ENCODE measurements around the gene IGF2BP3. TPM values are rescaled to one million over a fixed set of nuclear protein-coding genes. Genes with fewer than 3 reads are reported as not detected.
A peak's percentile ranks its signal among the peaks of the same experiment; 100 is the strongest.

Gene IGF2BP3
- total and polyA plus RNA-seq, 3 donors from 2014 or later, result 17.8 to 36.0 (median 20.1) TPM

DNA sequence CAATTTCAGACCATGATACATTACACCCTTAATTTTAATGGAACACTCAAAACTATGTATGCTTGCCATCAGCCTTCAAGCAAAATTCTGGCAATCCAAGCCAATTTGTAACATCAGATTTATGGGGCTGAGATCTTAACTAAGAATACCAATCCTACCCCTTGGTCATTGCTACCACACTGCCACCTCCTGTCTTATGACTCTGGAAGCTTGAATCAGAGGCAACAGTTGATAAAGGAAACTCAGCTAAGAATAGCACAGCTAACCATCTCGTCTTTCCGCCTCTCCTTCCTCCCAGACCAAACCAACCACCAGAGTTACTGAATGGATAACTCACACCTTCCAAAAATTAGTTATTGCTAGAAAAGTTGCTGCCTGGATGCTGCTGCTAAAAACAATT lies 7.4 kb downstream of the IGF2BP3 start:
- Histone ChIP-seq H3K4me1 (no peaks in the 10 kb centered on the region), H3K27me3 (no peaks in the 10 kb centered on the region), H3K4me3 (no peak overlapping the region), H3K27ac (no peak overlapping the region), H3K36me3 (ENCODE audit: low read depth, missing control alignments) (no peaks in the 10 kb centered on the region), H3K9me3 (no peaks in the 10 kb centered on the region)
- peak; percentile 36 for DNase-seq
- TF ChIP-seq POLR2A (IDR thresholded peaks at IDR 0.05), result no peak
- TF ChIP-seq, protein P1, sequence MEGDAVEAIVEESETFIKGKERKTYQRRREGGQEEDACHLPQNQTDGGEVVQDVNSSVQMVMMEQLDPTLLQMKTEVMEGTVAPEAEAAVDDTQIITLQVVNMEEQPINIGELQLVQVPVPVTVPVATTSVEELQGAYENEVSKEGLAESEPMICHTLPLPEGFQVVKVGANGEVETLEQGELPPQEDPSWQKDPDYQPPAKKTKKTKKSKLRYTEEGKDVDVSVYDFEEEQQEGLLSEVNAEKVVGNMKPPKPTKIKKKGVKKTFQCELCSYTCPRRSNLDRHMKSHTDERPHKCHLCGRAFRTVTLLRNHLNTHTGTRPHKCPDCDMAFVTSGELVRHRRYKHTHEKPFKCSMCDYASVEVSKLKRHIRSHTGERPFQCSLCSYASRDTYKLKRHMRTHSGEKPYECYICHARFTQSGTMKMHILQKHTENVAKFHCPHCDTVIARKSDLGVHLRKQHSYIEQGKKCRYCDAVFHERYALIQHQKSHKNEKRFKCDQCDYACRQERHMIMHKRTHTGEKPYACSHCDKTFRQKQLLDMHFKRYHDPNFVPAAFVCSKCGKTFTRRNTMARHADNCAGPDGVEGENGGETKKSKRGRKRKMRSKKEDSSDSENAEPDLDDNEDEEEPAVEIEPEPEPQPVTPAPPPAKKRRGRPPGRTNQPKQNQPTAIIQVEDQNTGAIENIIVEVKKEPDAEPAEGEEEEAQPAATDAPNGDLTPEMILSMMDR (IDR thresholded peaks at IDR 0.05), result peak in 1 of 3 experiments; percentile 12
- 26 to 56% methylated on average over 2 of the region's 2 CpGs for WGBS, 2 donors
- intact Hi-C loops (cut with DNase I; ENCODE audit: low total_unique reads), result no loop called here

DNA sequence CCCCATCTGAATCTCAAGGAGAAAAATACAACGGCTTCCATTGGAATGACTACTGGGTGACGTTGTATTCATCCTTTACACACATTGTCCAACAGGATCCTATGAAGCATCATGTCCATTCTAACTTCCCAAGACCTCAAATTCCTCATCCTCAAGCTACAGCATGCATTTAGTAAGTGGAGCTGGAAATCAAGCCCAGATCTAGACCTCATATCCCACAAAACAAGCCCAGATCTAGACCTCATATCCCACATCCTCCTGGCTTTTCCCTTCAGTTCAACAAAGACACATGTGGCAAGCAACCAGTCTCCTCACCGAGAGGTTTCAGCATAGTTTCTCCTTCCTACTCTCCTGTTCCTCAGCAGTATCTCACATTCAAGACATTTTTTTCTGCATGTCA lies 12.2 kb downstream of the IGF2BP3 start:
- Histone ChIP-seq H3K4me1 (no peaks in the 10 kb centered on the region), H3K36me3 (ENCODE audit: low read depth, missing control alignments) (no peaks in the 10 kb centered on the region), H3K4me3 (no peak overlapping the region), H3K9me3 (no peaks in the 10 kb centered on the region), H3K27ac (no peak overlapping the region), H3K27me3 (no peaks in the 10 kb centered on the region)
- no peak for TF ChIP-seq POLR2A (IDR thresholded peaks at IDR 0.05)
- TF ChIP-seq, protein P1 (IDR thresholded peaks at IDR 0.05), result no peak
- intact Hi-C loops (cut with DNase I; ENCODE audit: low total_unique reads), result no loop called here
- DNase-seq, result no peak
- 81 to 93% methylated on average over 3 of the region's 3 CpGs for WGBS, 2 donors

DNA sequence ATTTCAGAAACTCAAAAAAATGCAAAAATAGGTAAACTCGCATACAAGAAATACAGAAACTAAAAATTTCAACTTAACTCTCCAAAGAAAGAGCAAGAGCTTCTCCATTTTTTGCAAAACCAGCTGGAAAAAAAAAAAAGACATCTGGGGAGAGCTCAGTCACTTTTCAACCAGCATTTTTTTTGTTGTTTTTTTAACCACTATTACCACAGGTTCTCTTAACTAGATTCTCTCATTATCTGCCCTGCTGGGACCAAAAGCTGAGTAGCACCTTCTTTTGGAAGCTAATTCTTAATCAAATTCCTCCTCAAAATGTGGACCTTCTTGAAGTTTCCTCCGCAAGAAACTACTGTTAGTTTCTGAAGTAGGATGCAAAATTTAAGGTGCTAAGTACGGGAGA lies 14.2 kb downstream of the IGF2BP3 start:
- Histone ChIP-seq H3K4me3 (no peak overlapping the region), H3K36me3 (ENCODE audit: low read depth, missing control alignments) (no peaks in the 10 kb centered on the region), H3K9me3 (no peaks in the 10 kb centered on the region), H3K4me1 (no peaks in the 10 kb centered on the region), H3K27ac (no peak overlapping the region), H3K27me3 (no peaks in the 10 kb centered on the region)
- intact Hi-C loops (cut with DNase I; ENCODE audit: low total_unique reads), result no loop called here
- WGBS, 2 donors, result 89 to 91% methylated on average over 3 of the region's 3 CpGs
- no peak for DNase-seq
- TF ChIP-seq, protein P1 (IDR thresholded peaks at IDR 0.05), result no peak
- no peak for TF ChIP-seq POLR2A (IDR thresholded peaks at IDR 0.05)

DNA sequence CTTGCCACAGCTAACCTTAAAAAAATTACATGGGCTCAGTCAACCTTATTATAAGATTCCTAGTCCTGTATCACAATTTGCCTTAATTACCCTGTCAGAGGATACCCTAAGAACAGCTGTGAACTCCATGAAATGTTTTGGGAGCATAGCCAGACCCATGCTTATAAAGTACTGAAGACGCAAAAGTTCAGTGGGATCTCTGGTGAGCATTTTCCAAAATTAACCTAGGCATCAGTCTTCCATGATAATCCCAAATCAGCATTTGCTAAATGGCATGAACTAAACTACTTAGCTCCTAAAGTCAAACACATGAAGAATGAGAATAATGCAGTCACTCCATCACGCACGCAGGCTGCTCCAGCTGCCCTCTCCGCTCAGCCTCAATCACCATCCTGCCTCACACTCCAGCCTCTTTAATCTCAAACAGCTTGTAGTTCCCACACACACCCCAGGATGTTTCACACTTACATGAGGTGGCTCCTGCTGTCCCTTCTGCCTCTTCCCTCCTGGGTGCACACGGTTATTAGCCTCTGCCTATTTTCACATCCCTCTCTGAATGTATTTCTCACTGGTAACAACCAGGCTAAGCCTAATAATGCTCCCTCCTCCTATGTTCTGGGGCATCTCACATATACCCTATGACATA lies 15.3 kb downstream of the IGF2BP3 start:
- no peak for TF ChIP-seq POLR2A (IDR thresholded peaks at IDR 0.05)
- TF ChIP-seq, protein P1 (IDR thresholded peaks at IDR 0.05), result no peak
- DNase-seq, result no peak
- no peaks in the 10 kb centered on the region for H3K27me3 ChIP-seq

DNA sequence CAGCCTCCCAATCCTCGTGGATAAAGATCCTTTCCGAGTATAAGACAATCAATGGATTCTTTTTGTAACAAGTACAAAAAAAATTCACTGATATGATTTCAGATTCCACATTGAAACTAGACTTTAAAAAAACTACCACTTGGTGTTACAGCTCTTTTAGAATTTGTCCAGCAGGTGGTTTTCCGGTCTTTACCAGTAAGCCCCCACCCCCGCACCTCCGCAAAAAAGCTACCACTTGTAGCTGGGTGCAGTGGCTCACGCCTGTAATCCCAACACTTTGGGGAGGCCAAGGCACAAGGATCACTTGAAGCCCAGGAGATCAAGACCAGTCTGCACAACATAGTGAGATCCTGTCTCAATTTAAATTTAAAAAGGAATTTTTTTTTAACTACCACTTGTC lies 19.8 kb downstream of the IGF2BP3 start:
- TF ChIP-seq, protein P1 (IDR thresholded peaks at IDR 0.05), result no peak
- no peak for TF ChIP-seq POLR2A (IDR thresholded peaks at IDR 0.05)
- intact Hi-C loops (cut with DNase I; ENCODE audit: low total_unique reads), result no loop called here
- no peak for DNase-seq
- H3K27ac ChIP-seq, result no peak overlapping the region
- no peaks in the 10 kb centered on the region for H3K4me1 ChIP-seq
- 79 to 84% methylated on average over 6 of the region's 6 CpGs for WGBS, 2 donors
- H3K9me3 ChIP-seq, result no peaks in the 10 kb centered on the region
- no peaks in the 10 kb centered on the region for H3K27me3 ChIP-seq
- no peaks in the 10 kb centered on the region for H3K36me3 ChIP-seq (ENCODE audit: low read depth, missing control alignments)
- H3K4me3 ChIP-seq, result no peak overlapping the region

More for the DNA sequence above, 15.3 kb downstream of the IGF2BP3 start:
- intact Hi-C loops (cut with DNase I; ENCODE audit: low total_unique reads), result no loop called here
- Histone ChIP-seq H3K9me3 (no peaks in the 10 kb centered on the region), H3K36me3 (ENCODE audit: low read depth, missing control alignments) (no peaks in the 10 kb centered on the region), H3K27ac (no peak overlapping the region), H3K4me3 (no peak overlapping the region), H3K4me1 (no peaks in the 10 kb centered on the region)
- 71 to 81% methylated on average over 5 of the region's 5 CpGs for WGBS, 2 donors
